Smooth muscle cell (in vitro differentiated cells): ENCODE results near the gene ADAM12. TPM values are rescaled to one million over a fixed set of nuclear protein-coding genes. Genes with fewer than 3 reads are reported as not detected.
"Not testable (repeated sequence)": the region's sequence is repeated elsewhere in the genome, so short reads cannot be mapped to it uniquely, and the experiment has no call there.

Source experiments
- DNase-seq: peaks from one replicate; lab custom pipeline; 2025; ENCODE audit not compliant: unreplicated experiment; lab: John Stamatoyannopoulos, UW
- H2AFZ ChIP-seq: fragments of 200-600 bp; sonication (generic); 2 replicates; pipeline ENCODE4 v1.6.0; 2016; ENCODE audit warnings: antibody characterized with exemption, low read depth, mild to moderate bottlenecking
- H3F3A ChIP-seq: fragments of 200-600 bp; sonication (generic); 2 replicates; pipeline ENCODE4 v1.6.0; 2017; ENCODE audit warnings: antibody characterized with exemption, low read depth
- H3K27ac ChIP-seq: fragments of 200-600 bp; sonication (generic); 2 replicates; pipeline ENCODE4 v1.5.1; 2016; ENCODE audit warnings: low read depth, mild to moderate bottlenecking
- H3K27me3 ChIP-seq: fragments of 200-600 bp; sonication (generic); 2 replicates; pipeline ENCODE4 v1.6.1; 2016; ENCODE audit warnings: low read depth, mild to moderate bottlenecking
- H3K36me3 ChIP-seq: fragments of 200-600 bp; sonication (generic); 2 replicates; pipeline ENCODE4 v1.5.1; 2016; ENCODE audit warnings: low read depth
- H3K4me1 ChIP-seq: fragments of 200-600 bp; sonication (generic); 2 replicates; pipeline ENCODE4 v1.5.1; 2016; ENCODE audit warnings: low read depth
- H3K4me2 ChIP-seq: fragments of 200-600 bp; sonication (generic); 2 replicates; pipeline ENCODE4 v1.6.0; 2016; ENCODE audit warnings: mild to moderate bottlenecking
- H3K4me3 ChIP-seq: fragments of 200-600 bp; sonication (generic); 2 replicates; pipeline ENCODE4 v1.5.1; 2016; ENCODE audit warnings: mild to moderate bottlenecking
- H3K79me2 ChIP-seq: fragments of 200-600 bp; sonication (generic); 2 replicates; pipeline ENCODE4 v1.6.0; 2016; ENCODE audit warnings: low read depth, mild to moderate bottlenecking
- H3K9ac ChIP-seq: fragments of 200-600 bp; sonication (generic); 2 replicates; pipeline ENCODE4 v1.6.0; 2016; ENCODE audit warnings: low read depth
- H3K9me3 ChIP-seq: fragments of 200-600 bp; sonication (generic); replicated peaks from 2 replicates; pipeline ENCODE4 v1.5.1; 2016; ENCODE audit warnings: low read depth
- H4K20me1 ChIP-seq: fragments of 200-600 bp; sonication (generic); 2 replicates; pipeline ENCODE4 v1.6.0; 2016; ENCODE audit warnings: low read depth
- WGBS: methylation state at CpG from one replicate; pipeline ENCODE4 v1.1.7; 2016; ENCODE audit warnings: low lambda C conversion rate; 5-methylcytosine and 5-hydroxymethylcytosine counted together
- polyA plus RNA-seq: library from polyadenylated mRNA; unstranded; fragments of >200 nt; fragmentation: Nextera tagmentation; extraction: Ambion mirVana; gene quantifications from 2 replicates; pipeline ENCODE4 v1.2.1, GENCODE V29; 2016
- total RNA-seq: library from RNA; depleted of rRNA; stranded (reverse); fragments of >200 nt; gene quantifications from 2 replicates; pipeline ENCODE4 v1.2.3, GENCODE V29; 2014
- TF ChIP-seq, protein P1 (sequence below): fragments of 200-600 bp; sonication (generic); IDR thresholded peaks from 2 replicates; pipeline ENCODE4 v1.5.1; 2017; ENCODE audit warnings: borderline replicate concordance, mild to moderate bottlenecking, antibody characterized with exemption; ENCODE audit not compliant: insufficient read depth, poor library complexity, severe bottlenecking

Gene ADAM12
- total and polyA plus RNA-seq, 2 experiments from 2014 or later: 40.0 to 54.3 TPM

DNA sequence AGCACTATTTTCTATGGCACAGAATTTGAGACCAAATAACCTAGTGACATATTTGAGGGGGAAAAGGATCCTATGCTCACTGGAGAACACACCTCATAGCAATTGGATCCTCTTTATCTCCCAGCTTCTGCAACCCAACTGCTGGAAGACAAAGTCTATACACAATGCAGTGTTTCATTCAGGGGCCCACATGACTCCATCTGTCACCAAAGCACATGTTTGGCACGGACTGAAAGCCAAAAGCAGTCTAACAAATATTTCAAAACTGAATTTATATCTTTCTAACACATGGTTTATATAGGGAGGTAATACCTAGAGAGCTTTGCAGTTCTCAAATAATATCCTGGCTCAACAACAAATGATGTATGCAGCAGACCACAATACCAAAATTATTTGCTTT is 39.2 kb downstream of the ADAM12 start:
- 83% methylated on average over 1 of the region's 1 CpG for WGBS
- Histone ChIP-seq H3K4me3 (no peak overlapping the region), H3K9ac (no peak overlapping the region), H2AFZ (no peak overlapping the region), H3K36me3 (no peaks in the 10 kb centered on the region), H3K27me3 (no peaks in the 10 kb centered on the region), H4K20me1 (peaks cover 8% of the 10 kb centered on the region), H3K4me2 (no peak overlapping the region), H3K79me2 (peaks cover 31% of the 10 kb centered on the region), H3K27ac (no peak overlapping the region), H3K4me1 (no peaks in the 10 kb centered on the region), H3K9me3 (no peaks in the 10 kb centered on the region), H3F3A (no peaks in the 10 kb centered on the region)
- no peak for DNase-seq
- TF ChIP-seq, protein P1, sequence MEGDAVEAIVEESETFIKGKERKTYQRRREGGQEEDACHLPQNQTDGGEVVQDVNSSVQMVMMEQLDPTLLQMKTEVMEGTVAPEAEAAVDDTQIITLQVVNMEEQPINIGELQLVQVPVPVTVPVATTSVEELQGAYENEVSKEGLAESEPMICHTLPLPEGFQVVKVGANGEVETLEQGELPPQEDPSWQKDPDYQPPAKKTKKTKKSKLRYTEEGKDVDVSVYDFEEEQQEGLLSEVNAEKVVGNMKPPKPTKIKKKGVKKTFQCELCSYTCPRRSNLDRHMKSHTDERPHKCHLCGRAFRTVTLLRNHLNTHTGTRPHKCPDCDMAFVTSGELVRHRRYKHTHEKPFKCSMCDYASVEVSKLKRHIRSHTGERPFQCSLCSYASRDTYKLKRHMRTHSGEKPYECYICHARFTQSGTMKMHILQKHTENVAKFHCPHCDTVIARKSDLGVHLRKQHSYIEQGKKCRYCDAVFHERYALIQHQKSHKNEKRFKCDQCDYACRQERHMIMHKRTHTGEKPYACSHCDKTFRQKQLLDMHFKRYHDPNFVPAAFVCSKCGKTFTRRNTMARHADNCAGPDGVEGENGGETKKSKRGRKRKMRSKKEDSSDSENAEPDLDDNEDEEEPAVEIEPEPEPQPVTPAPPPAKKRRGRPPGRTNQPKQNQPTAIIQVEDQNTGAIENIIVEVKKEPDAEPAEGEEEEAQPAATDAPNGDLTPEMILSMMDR: no peak

DNA sequence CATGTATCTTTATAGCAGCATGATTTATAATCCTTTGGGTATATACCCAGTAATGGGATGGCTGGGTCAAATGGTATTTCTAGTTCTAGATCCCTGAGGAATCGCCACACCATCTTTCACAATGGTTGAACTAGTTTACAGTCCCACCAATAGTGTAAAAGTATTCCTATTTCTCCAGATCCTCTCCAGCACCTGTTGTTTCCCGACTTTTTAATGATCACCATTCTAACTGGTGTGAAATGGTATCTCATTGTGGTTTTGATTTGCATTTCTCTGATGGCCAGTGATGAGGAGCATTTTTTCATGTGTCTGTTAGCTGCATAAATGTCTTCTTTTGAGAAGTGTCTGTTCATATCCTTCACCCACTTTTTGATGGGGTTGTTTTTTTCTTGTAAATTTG is 44.8 kb downstream of the ADAM12 start:
- not testable (repeated sequence) for H3F3A ChIP-seq, H2AFZ ChIP-seq, DNase-seq, H3K9me3 ChIP-seq, H3K36me3 ChIP-seq, H3K27ac ChIP-seq, H3K27me3 ChIP-seq, H3K4me3 ChIP-seq, H3K9ac ChIP-seq, H4K20me1 ChIP-seq, H3K4me2 ChIP-seq, H3K4me1 ChIP-seq
- peaks cover 20% of the 10 kb centered on the region for H3K79me2 ChIP-seq
- WGBS: 41% methylated on average over 2 of the region's 2 CpGs

GRCh38 chr10:126342680-126343079 is 45.6 kb downstream of the ADAM12 start:
- Histone ChIP-seq H3K9me3 (no peaks in the 10 kb centered on the region), H3K36me3 (no peaks in the 10 kb centered on the region), H3F3A (no peaks in the 10 kb centered on the region), H2AFZ (no peak overlapping the region), H3K79me2 (peaks cover 20% of the 10 kb centered on the region), H3K4me2 (no peak overlapping the region), H3K27ac (no peak overlapping the region), H3K4me3 (no peak overlapping the region), H3K9ac (no peak overlapping the region), H3K27me3 (no peaks in the 10 kb centered on the region), H4K20me1 (no peaks in the 10 kb centered on the region), H3K4me1 (no peaks in the 10 kb centered on the region)
- no peak for DNase-seq
- 90% methylated on average over 5 of the region's 5 CpGs for WGBS
- TF ChIP-seq, protein P1: no peak

GRCh38 chr10:126341491-126341890 is 46.8 kb downstream of the ADAM12 start:
- Histone ChIP-seq H4K20me1 (no peaks in the 10 kb centered on the region), H3K27me3 (no peaks in the 10 kb centered on the region), H3K4me1 (no peaks in the 10 kb centered on the region), H3K9me3 (no peaks in the 10 kb centered on the region), H3K4me2 (no peak overlapping the region), H3K4me3 (no peak overlapping the region), H3K9ac (no peak overlapping the region), H2AFZ (no peak overlapping the region), H3K36me3 (no peaks in the 10 kb centered on the region), H3K79me2 (peaks cover 20% of the 10 kb centered on the region), H3K27ac (no peak overlapping the region), H3F3A (no peaks in the 10 kb centered on the region)
- TF ChIP-seq, protein P1: no peak
- WGBS: 74% methylated on average over 2 of the region's 2 CpGs
- no peak for DNase-seq
